Measurements from ENCODE around the gene GOLT1A.

GOLT1A gene

DNA sequence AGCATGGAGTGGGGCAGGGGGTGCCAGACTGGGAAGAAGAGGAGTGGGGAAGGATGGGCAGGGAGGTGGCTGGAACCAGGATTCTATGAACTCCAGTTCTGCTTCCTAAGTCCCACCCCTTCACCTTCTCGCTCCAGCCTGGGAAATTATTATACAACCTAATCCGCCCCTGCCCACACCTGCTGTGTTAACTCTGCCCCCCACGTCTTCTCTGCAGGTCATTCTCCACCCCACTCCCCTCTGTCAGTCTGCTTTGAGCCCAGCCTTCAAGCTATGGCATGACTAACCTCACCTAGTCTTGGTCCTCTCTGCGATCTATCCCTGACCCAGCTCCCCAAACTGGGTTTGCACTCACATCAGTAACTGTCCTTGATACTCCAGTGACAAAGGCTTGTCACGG is 46.0 kb upstream of the GOLT1A start:
- ATAC-seq (ENCODE audit: insufficient read depth, low read depth) (no peak), DNase-seq (no peak)
- Histone ChIP-seq H3K4me2 (ENCODE audit: insufficient read depth, low read length) (no peak overlapping the region), H4K20me1 (ENCODE audit: insufficient read depth, low read length) (peaks cover 6% of the 10 kb centered on the region; the same call in 1 of the 2 replicates), H3K36me3 (ENCODE audit: insufficient read depth, low read length) (no peaks in the 10 kb centered on the region), H3K9me3 (ENCODE audit: insufficient read depth, low read length, severe bottlenecking) (no peaks in the 10 kb centered on the region), H2AFZ (ENCODE audit: low read depth, low read length) (no peak overlapping the region), H3K4me1 (ENCODE audit: insufficient read depth, low read length) (no peaks in the 10 kb centered on the region), H3K27ac (ENCODE audit: low read length) (no peak overlapping the region), H3K27me3 (ENCODE audit: insufficient read depth, low read length, poor library complexity) (peaks cover 8% of the 10 kb centered on the region), H3K9ac (ENCODE audit: low read depth, low read length) (no peak overlapping the region), H3K4me3 (ENCODE audit: low read depth in 1 of 2, low read length in 2 of 2) (no peak overlapping the region), H3K79me2 (ENCODE audit: insufficient read depth, low read length) (no peaks in the 10 kb centered on the region)
- TF ChIP-seq CTCF (IDR thresholded peaks at IDR 0.05; ENCODE audit: borderline replicate concordance, extremely low read depth, low read length, poor library complexity, severe bottlenecking) (no peak), EZH2 (IDR thresholded peaks at IDR 0.05; ENCODE audit: borderline replicate concordance, low read depth, low read length, severe bottlenecking) (no peak)

DNA sequence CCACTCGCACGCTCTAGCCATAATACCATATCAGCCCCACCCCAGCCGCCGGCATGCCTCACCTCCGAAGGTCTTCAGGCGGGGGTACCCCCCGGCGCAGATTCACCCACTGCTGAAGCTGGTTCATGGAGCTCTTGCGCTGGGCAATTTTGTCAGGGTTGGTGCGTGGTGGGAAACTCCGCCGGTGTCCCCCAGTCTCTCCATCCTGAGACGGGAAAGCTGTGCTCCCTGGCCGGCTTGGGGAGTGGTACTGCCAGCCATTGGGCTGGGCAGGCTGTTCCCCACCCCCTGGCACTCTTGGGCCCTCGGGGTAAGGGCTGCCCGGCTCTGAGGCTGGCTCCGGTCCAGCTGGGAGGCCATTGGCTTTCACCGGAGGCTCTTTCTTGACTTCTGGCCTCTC is 45.4 kb upstream of the GOLT1A start:
- ATAC-seq (ENCODE audit: insufficient read depth, low read depth), result no peak
- TF ChIP-seq EZH2 (IDR thresholded peaks at IDR 0.05; ENCODE audit: borderline replicate concordance, low read depth, low read length, severe bottlenecking) (no peak), CTCF (IDR thresholded peaks at IDR 0.05; ENCODE audit: borderline replicate concordance, extremely low read depth, low read length, poor library complexity, severe bottlenecking) (no peak)
- Histone ChIP-seq H3K4me1 (ENCODE audit: insufficient read depth, low read length) (no peaks in the 10 kb centered on the region), H4K20me1 (ENCODE audit: insufficient read depth, low read length) (peaks cover 6% of the 10 kb centered on the region; the same call in 1 of the 2 replicates), H2AFZ (ENCODE audit: low read depth, low read length) (no peak overlapping the region), H3K27me3 (ENCODE audit: insufficient read depth, low read length, poor library complexity) (peaks cover 13% of the 10 kb centered on the region), H3K9me3 (ENCODE audit: insufficient read depth, low read length, severe bottlenecking) (no peaks in the 10 kb centered on the region), H3K9ac (ENCODE audit: low read depth, low read length) (no peak overlapping the region), H3K36me3 (ENCODE audit: insufficient read depth, low read length) (no peaks in the 10 kb centered on the region), H3K4me3 (ENCODE audit: low read depth in 1 of 2, low read length in 2 of 2) (no peak overlapping the region), H3K79me2 (ENCODE audit: insufficient read depth, low read length) (no peaks in the 10 kb centered on the region), H3K4me2 (ENCODE audit: insufficient read depth, low read length) (no peak overlapping the region), H3K27ac (ENCODE audit: low read length) (no peak overlapping the region)
- DNase-seq, result no peak

GRCh38 chr1:204258213-204259115 is 44.7 kb upstream of the GOLT1A start:
- DNase-seq (peak; percentile 12), ATAC-seq (ENCODE audit: insufficient read depth, low read depth) (0 out of 3 replicates have a peak, but pooled peaks have one; percentile 42)
- H3K79me2 ChIP-seq (ENCODE audit: insufficient read depth, low read length), result no peaks in the 10 kb centered on the region

More at GRCh38 chr1:204258213-204259115, 44.7 kb upstream of the GOLT1A start:
- Histone ChIP-seq H3K4me2 (ENCODE audit: insufficient read depth, low read length) (no peak overlapping the region), H3K4me1 (ENCODE audit: insufficient read depth, low read length) (no peaks in the 10 kb centered on the region), H3K9me3 (ENCODE audit: insufficient read depth, low read length, severe bottlenecking) (no peaks in the 10 kb centered on the region), H3K27me3 (ENCODE audit: insufficient read depth, low read length, poor library complexity) (peaks cover 13% of the 10 kb centered on the region), H3K27ac (ENCODE audit: low read length) (no peak overlapping the region), H4K20me1 (ENCODE audit: insufficient read depth, low read length) (peaks cover 6% of the 10 kb centered on the region; the same call in 1 of the 2 replicates), H3K9ac (ENCODE audit: low read depth, low read length) (no peak overlapping the region), H2AFZ (ENCODE audit: low read depth, low read length) (no peak overlapping the region), H3K36me3 (ENCODE audit: insufficient read depth, low read length) (no peaks in the 10 kb centered on the region), H3K4me3 (ENCODE audit: low read depth in 1 of 2, low read length in 2 of 2) (no peak overlapping the region)
- peak; percentile 63 for TF ChIP-seq CTCF (IDR thresholded peaks at IDR 0.05; ENCODE audit: borderline replicate concordance, extremely low read depth, low read length, poor library complexity, severe bottlenecking)
- TF ChIP-seq EZH2 (IDR thresholded peaks at IDR 0.05; ENCODE audit: borderline replicate concordance, low read depth, low read length, severe bottlenecking), result no peak
